GM19193 (cell line): ENCODE results near the gene MRPL46.

Experiments
- POLR2A ChIP-seq: IDR thresholded peaks from 4 replicates; pipeline ENCODE4 v1.6.1; 2011; ENCODE audit not compliant: insufficient read depth, insufficient read length; ENCODE audit errors: extremely low read depth

MRPL46 gene

DNA sequence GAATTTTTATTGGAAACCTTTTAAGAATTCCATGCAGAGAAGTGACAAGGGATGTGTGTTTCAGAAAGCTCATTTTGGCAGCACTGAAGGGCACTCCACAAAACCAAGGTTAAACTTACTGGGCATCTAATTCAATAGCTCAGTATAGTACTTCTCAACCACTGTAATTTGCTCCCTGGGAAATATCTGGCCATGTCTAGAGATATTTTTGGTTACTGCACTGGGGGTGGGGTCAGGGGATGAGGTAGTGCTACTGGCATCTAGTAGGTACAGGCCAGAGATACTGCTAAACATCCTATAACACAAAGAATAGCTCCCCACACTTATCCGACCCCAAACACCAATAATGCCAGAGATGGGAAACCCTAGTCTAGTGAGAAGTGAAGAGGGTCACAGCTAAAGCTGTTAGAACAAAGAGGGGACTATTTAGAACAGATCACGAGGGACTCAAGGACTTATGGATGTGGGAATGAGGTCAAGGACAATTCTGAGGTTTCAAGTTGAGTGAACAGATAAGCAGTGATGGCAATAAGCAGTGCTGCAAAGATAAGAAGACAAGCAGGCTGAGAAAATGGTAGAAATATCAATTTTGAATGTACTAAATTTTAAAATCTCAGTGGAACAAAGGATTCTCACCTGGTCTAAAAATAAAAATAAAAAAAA is 3.2 kb downstream of the MRPL46 start:
- TF ChIP-seq POLR2A: no peak

DNA sequence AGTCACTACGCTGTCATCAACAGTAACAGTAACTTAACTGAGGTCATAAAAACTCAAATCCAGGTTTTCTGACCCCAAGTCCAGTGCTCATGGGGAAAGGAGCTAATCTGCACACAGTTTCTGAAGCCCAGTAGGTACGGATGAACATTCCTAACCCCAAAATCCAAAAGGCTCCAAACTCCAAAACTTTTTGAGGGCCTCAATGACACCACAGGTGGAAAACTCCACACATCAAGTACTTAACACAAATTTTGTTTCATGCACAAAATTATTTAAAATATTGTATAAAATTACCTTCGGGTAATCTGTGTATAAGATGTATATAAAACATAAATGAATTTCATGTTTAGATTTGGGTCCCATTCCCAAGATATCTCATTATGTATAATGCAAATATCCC is 10.5 kb downstream of the MRPL46 start:
- no peak for TF ChIP-seq POLR2A

DNA sequence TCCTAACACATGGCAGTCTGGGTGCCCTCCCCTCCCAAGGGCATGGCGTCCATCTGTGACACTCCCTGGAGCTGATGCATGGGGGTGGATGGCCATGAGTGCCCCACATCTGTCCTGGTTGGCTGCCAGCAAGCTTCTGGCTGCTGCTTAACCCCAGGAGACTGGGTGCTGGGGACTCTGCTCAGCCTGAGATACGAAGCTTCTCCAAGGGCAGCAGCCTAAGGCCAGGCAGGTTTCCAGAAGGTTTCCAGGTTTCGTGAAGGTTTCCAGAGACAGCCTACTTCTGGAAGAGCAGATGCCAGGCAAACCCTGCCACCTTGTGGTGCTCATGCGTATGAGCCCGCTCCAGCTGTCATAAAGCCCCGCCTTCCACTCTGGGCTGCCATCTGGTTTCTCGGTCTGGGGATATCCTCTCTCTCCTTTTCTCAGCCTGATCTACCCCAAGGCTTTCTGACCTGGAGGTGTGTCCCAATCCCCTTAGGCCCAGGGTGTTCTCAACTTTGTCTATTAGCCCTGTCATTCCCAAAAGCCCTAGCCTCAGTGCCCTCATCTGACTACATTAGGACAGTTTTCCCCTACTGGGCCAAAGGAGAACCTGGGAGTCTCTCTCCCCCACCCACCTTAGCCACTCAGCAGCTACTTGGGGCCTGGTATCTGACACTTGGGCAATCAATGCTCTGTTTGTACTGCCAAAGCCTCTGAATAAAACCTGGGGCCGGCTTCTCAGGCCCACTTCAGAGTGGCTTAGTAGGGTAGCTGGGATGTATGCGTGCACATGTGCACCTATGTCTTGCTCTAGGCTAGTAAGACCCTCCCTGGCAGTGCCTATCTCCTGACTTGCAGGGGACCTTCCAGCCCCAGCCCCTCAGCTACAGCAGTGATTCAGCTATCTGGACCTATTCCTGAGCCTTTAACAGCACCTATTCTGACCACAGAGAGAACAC is 12.0 kb downstream of the MRPL46 start:
- TF ChIP-seq POLR2A: no peak

DNA sequence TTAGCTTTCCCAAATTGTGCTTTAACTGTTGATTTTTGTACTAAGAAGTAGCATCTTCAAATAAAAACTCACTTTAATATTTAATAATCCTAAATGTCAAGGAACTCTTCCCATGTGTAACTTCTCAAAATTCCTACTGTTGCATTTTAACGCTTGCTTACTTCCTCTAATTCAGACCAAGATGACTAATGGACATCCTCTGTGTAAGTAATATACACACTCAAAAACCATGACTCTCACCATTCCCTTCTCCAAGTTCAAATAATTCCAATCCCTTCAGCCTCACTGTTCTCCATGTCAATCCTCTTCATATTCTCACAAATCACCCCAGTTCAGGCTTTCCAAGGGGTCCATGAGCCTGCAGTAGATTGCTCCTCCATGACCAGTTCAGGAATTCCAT is 13.0 kb downstream of the MRPL46 start:
- TF ChIP-seq POLR2A: no peak

DNA sequence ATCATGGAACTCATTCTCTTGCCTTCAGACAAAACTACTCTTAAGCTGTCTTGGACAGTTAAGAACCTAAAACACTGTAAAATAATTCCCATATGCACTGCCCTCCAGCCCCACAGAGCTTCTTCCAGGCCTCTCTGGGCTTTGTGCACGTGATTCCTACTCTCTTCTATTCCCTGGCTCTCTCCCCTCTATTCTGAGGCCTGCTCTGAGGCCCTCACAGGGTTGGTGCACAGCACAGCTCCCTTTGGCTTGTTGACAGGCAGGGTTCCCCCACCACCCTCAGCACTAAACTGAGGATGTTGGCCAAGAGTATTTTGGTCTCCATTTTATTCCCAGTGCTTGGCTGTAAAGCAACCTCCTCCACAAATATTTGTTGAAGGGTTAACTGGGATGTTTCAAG is 13.5 kb downstream of the MRPL46 start:
- TF ChIP-seq POLR2A: no peak

DNA sequence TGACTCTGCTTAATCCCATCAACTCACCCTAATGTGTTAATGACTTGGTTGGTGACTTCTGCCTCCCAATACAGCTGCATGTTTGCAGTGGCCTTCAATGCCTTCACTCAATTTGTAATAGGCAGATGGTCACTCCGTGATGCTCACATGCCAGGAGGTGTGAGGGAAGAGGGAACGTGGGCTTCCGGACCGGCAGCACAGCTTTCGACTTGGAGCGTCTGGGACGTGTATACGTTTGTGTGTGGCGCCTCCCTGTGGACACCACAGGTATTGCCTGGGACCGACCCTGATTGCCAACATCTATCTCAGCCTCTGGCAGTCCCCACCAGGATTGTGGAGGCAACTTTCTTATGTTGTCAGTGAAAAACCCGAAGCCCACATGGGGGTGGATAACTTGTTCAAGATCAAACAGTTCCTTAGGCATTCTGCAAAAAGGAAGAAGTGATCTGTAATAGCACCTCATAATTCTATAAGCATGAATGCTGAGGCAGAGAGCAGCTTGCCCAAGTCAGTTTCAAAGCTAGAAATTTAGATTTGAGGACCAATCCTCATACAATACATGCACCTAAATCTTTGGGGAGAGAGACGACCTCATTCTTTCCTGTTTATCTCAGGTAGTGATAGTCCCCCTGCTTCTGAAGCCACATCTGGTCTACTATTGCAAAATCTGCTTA is 16.9 kb downstream of the MRPL46 start:
- TF ChIP-seq POLR2A: no peak

DNA sequence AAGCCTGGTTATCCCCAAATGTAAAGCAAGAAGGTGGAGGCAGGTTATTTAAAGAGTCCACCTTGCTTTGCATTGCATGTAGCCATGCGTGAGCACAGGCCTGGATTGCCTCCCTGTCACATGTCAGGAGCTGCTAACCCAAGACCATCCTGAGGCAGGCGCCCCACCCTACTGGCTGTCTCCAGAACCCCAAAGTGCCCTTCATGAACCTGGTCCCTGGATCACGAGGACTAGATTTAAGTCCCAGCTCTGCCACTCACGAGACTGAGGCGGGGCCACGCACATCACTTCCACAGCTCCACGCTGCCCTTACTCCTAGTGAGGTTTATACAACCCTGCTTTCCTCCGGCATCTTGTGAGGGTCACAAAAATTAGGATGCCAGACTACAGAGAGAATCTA is 17.6 kb downstream of the MRPL46 start:
- no peak for TF ChIP-seq POLR2A

DNA sequence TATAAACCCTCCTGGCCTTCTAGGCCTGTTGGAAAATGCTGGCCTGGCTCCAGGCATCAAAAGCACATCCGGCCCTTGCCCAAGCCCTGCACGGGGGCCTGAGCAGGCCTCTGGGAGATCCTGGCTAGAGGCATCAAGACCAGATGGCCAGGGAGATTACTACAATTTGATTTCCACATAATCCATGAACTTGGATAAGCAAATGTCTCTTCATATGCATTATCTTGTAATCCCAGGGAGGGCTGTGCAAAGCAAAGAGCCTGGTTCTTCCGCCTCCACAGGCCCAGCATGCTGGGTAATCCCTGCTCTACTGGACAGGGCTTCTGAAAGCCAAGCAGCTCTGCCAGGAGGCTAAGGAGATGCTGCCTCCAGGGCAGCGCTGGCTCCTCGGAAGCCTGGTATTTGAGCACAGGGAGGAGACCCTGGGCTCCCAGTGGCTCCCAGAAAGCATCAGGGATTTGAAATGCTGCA is 18.2 kb downstream of the MRPL46 start:
- TF ChIP-seq POLR2A: no peak

DNA sequence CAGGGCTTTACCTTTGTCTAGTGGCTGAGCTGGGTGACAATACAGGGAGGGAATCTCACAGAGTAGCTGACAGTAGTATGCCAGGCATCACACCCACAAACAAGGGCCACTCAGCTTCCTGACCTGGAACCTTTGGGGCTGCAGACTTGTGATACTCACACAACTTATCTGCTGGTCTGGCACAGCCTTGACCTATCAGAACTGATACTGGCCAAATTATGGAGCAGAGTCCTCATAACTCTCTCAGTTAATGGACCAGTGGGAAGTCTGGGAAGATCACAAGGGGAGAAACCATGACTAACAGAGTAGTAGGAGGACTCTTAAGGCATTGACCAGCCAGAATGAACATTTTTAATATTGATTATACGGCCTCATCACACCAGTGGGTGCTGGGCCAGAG is 19.4 kb downstream of the MRPL46 start:
- TF ChIP-seq POLR2A: no peak

DNA sequence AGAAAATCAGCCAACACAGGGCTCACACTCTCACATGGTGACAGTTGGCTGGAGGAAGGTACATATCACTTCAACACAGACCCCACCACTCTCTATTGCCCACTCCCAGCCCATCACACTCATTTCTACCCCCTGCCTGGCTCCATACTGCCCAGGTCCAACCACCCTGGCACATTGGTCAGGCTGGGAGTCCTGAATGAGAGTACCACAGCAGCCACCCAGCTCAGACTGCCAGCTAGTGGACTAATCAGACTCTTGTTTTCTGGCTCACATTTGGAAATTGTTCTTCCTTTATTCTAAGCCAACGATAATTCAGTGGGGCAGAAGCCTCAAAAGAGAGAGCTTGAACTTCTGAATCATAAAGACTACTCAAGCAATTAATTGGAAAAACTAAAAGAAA is 20.0 kb downstream of the MRPL46 start:
- TF ChIP-seq POLR2A: no peak

DNA sequence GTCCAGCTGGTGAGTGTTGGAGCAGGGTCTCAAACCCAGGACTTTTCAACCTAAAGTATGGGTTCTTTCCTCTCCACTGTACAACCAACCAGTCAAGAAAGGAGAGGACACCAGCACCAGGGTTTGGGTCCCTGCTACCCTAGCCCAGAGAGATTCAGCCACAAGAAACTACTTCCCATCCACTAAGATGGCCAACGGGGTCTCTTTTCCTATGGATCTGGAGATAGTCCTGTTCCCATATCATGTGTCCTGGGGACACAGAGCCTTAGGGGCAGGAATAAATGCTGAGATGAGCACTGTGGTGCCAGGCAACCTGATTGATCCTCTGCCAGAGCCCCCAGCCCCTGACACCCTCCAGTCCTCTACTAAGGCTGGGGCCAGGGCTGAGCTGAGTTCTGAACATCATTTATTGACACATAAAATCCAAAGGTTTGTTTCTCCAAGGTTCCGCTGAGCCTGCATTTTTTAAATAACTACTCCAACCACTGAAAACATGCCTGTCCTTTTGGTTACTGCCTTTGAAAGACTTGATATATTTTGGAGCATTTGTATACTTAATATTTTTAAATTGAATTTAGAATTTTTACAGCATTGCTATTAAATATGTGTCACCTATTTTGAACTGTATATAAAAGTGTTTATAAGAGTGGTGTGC is 26.0 kb downstream of the MRPL46 start:
- TF ChIP-seq POLR2A: no peak

DNA sequence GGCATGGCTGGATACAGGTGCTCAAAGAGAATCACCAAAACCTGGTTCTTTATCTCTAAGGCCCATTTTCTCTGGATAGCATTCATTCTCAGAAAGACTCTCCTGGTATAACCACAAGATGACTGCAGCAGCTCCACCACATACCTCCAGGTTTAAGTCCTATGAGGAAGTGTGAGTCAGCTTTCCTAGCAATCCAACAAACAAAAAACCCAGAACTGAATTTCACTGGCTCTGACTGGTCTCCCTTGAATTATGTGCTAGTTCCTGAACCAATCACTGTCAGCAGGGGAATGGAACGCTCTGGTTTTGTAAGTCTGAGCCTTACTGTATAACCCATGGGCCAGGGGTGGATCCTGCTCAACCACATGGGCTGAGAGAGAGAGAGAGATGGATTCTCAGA is 27.2 kb downstream of the MRPL46 start:
- TF ChIP-seq POLR2A: no peak

DNA sequence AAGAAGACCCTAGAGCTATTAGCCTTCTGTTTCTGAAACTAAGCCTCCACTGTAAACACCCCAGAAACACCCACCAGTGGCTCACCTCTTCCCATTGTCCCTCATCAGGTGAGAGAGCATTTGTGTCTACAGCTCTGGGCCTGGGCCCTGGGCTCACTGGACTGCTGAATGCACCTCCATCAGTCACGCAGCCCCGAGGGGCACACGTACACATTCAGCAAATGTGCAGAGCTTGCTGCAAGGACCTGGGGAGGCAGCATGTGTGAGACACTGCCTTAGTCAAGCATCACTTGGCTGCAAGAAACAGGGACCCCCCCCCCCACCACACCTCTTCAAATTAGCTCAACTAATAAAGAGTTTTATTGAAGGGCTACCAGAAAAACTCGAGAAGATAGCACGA is 29.0 kb downstream of the MRPL46 start:
- no peak for TF ChIP-seq POLR2A

DNA sequence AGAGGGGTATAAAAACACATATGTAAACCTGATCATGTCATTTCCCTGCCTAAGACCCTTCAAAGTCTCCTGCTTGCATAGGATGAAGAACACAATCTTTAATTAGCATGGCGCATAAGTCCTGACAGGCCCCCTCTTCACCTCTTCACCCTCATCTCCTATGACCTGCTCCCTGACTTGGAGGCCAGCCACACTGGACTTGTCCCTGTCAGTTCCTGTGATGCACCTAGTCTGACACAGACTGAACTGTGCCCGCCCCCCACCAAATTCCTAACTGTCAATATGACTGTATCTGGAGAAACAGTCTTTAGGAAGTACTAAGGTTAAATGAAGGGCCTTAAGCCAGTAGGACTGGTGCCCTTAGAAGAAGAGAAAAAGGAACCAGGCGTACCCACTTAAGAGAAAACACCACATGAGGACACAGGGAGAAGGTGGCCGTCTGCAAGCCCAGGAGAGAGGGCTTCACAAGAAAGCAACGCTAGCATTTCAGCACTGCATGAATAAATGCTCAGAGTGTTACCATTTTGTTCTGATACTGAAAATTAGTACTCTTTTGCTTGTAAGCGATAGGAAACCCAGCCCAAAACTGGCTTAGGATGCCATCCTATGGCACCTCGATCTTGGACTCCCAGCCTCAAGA is 34.0 kb downstream of the MRPL46 start:
- TF ChIP-seq POLR2A: no peak
